Skin epidermis (tissue), 12 donors: Measurements from ENCODE around the gene RCOR3.
"Not testable (repeated sequence)": the region's sequence is repeated elsewhere in the genome, so short reads cannot be mapped to it uniquely, and the experiment has no call there.

Experiments used
- H3K27ac ChIP-seq, 21 experiments: fragments of 200-600 bp; sonication (generic) in 11 of 21; one replicate each; pipeline ENCODE4 v1.5.0; 2020; ENCODE audit warnings: mild to moderate bottlenecking in 3 of 21, inconsistent platforms in 2 of 21, moderate library complexity in 2 of 21
- H3K4me3 ChIP-seq, 7 experiments: fragments of 200-600 bp; sonication (generic) in 2 of 7; one replicate each; pipeline ENCODE4 v1.5.0; 2020; ENCODE audit warnings: inconsistent platforms in 2 of 7, mild to moderate bottlenecking in 2 of 7, moderate library complexity in 1 of 7

RCOR3 gene

DNA sequence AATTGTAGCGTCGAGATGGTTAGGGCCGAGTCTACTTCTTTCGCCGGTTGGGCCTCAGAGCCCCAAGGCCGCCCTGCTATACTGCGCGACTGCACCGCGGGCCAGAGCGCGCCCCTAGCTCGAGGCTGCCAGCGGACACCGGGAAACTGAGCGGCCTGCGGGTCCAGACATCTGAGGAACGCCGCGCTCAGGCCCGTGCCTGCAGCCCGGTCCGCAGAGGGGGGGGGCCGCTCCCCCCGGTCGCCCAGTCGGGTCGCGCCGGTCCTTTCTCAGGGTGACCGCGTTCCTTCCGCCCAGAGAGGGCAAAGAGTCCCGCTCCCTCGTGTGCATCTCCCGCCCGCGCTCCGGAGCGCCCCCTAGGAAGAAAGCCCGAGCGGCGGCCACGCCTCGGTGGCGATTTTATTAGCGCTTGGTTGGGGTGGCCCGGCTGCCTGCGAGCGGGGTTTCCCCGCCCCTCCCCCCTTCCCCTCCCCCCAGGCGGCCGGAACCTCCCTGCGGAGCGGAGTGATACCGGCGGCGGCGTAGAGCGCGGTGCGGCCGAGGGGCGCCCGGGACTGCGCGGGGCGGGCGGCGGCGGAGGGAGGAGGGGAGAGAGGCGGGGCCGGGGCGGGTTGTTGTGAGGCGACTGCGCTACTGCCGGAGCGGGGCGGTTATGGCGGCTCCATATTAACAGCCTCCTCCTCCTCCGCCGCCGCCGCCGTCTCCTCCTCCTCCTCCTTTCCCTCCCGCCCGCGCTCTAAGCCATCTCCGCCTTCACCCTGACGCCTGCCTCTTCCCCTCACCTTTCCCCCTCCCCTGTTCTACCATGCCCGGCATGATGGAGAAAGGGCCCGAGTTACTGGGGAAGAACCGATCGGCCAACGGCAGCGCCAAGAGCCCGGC is at the start of gene RCOR3:
Gene RCOR3 (plus strand): TSS at position 611 of the 882 bp plus-strand sequence. CDS start 195 bp downstream, at position 806.
- Histone ChIP-seq H3K27ac (peak within 1 kb of the TSS; percentile 92 to 100 (median 97)), H3K4me3 (peak within 1 kb of the TSS; percentile 38 to 89 (median 78))

DNA sequence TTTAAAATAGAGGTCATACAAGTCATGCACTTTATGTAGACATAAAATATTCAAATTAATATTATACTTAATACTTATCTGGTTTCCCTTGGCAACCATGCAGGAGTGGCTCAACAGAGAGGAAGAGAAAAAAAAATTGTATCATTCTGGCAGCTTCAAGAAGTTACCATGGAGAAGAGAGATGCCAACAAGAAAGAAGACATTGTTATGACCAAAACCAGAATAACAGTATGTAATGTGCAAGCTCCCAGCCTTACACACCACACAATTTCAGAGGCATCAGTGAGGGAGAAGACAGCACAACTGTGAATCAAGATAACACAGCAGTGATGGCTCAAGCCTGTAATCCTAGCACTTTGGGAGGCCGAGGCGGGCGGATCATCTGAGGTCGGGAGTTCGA is 49.1 kb upstream of the RCOR3 start:
- no peak overlapping the region for H3K27ac ChIP-seq
- no peak overlapping the region for H3K4me3 ChIP-seq

DNA sequence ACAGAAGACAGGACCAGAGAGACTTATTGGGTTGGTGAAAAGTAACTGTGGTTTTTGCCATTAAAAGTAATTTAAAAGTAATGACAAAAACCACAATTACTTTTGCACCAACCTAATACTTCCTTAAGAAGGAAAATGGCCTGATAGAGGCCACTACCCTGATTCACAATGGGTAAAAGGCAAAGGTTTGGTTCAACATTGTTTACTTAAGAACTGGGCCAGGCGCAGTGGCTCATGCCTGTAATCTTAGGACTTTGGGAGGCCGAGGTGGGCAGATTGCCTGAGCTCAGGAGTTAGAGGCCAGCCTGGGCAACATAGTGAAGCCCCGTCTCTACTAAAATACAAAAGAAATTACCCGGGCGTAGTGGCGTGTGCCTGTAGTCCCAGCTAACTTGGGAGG is 48.2 kb upstream of the RCOR3 start:
- Histone ChIP-seq H3K4me3 (no peak overlapping the region), H3K27ac (no peak overlapping the region)

DNA sequence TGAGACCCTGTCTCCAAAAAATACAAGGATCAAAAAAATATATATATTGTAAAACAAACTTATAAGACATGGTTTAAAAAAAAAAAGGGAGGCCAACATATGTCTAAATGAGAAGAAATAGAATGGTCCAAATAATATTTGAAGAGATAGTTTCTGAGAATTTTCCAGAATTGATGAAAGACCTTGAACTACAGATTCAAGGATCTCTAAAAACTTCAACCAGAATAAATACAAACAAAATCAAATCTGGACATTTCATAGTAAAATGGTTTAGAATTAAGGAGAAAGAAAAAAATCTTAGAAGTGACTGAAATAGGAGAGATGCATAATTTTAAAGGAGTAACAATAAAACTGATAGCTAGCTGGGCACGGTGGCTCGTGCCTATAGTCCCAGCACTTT is 45.5 kb upstream of the RCOR3 start:
- no peak overlapping the region for H3K4me3 ChIP-seq
- no peak overlapping the region for H3K27ac ChIP-seq

DNA sequence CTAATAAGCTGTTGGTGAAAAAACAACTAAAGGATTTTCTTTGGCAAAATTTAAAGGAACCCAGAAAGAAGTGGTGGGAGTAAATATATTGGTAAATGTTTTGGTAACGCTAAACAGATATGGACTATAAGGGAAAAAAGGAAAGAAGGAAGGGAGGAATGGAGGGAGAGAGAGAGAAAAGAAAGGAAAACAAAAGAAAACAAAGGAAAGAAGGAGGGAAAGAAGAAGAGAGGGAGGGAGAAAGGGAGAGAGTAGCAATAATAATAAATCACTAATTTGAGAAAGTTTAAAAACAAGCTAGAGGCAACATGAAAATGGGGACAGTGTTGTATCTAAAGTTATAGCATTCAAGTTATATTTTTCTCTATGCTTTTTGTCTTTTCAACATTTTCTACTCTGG is 43.6 kb upstream of the RCOR3 start:
- no peak overlapping the region for H3K27ac ChIP-seq
- H3K4me3 ChIP-seq, result no peak overlapping the region

DNA sequence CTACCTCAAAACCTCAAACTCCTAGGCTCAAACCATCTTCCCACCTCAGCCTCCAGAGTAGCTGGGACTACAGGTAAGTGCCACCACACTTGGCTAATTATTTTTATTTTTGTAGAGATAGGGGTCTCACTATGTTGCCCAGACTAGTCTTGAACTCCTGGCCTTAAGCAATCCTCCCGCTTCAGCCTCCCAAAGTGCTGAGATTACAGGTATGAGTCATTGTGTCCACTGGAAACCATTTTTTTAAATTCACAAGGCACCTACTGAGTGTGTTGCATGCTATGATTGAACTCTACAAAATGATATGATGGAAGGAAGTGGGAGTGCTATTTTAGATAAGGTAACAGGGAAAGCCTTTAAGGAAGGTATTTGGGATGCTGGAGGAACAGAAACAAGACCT is 41.8 kb upstream of the RCOR3 start:
- H3K27ac ChIP-seq, result no peak overlapping the region
- H3K4me3 ChIP-seq, result no peak overlapping the region

DNA sequence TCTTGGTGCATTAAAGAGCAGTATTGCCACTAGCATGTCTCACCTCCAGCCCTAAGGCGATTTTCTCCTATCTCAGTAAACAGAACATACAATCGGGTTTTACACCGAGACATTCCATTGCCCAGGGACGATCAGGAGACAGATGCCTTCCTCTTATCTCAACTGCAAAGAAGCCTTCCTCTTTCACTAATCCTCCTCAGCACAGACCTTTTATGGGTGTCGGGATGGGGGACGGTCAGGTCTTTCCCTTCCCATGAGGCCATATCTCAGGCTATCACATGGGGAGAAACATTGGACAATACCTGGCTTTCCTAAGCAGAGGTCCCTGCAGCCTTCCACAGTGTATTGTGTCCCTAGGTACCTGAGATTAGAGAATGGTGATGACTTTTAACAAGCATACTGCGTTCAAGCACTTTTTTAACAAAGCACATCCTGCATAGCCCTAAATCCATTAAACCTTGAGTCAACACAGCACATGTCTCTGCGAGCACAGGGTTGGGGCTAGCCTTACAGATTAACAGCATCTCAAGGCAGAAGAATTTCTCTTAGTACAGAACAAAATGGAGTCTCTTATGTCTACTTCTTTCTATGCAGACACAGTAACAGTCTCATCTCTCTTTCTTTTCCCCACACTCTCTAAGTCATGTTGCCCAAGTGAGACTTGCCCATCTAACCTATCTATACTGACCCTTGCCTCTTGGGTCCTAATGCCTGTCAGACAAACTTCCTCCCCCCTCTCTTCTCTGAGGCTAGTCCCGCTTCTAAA is 36.5 kb upstream of the RCOR3 start:
- H3K4me3 ChIP-seq, H3K27ac ChIP-seq: not testable (repeated sequence)

DNA sequence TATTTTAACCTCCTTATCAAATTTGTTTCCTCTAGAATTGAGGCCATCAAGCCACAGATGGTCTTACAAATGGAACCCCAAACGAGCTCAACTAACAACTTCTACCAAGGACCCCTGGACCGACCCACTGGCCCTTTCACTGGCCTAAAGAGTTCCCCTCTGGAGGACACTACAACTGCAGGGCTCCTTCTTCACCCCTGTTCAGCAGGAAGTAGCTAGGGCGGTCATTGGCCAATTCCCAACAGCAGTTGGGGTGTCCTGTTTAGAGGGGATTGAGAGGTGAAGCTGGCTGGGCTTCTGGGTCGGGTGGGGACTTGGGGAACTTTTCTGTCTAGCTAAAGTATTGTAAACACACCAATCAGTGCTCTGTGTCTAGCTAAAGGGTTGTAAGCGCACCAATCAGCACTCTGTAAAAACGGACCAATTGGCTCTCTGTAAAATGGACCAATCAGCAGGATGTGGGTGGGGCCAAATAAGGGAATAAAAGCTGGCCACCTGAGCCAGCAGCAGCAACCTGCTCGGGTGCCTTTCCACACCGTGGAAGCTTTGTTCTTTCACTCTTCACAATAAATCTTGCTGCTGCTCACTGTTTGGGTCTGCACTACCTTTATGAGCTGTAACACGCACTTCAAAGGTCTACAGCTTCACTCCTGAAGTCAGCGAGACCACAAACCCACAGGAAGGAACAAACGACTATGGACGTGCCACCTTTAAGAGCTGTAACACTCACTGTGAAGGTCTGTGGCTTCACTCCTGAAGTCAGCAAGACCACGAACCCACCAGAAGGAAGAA is 30.4 kb upstream of the RCOR3 start:
- H3K27ac ChIP-seq, result peak overlapping the region in 1 of 21 experiments; percentile 44
- not testable (repeated sequence) for H3K4me3 ChIP-seq

DNA sequence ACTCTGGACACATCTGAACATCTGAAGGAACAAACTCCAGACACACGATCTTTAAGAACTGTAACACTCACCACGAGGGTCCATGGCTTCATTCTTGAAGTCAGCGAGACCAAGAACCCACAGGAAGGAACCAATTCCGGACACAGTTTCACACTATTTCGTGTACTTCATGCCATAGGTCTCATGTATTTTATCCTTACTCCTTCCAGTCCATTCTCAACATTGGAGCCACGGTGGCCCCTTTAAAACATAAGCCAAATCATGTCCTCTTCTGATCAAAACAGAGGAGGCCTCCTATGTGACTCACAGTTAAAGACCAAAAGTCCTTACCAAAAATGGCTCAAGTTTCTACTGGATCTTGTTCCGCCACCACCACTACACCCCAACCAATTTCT is 29.8 kb upstream of the RCOR3 start:
- Histone ChIP-seq H3K27ac (no peak overlapping the region), H3K4me3 (no peak overlapping the region)

DNA sequence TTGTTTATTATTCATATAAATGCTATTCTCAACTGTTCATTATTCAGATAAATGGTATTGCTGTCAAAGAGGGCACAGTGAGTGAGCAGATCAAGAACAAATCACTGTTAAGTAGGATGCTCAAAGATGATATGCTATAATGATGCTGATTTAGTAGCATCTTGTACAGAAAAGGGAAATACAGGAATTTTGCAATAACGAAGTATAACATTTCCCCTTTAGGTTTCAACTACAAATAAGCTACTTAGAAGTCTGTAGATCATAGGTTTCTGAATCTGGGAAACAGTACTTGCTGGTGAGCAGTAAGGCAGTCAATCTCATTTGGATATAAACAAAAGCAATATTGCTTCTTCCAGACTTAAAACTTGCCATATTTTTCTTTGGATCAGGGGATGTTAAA is 27.3 kb upstream of the RCOR3 start:
- Histone ChIP-seq H3K27ac (no peak overlapping the region), H3K4me3 (no peak overlapping the region)

DNA sequence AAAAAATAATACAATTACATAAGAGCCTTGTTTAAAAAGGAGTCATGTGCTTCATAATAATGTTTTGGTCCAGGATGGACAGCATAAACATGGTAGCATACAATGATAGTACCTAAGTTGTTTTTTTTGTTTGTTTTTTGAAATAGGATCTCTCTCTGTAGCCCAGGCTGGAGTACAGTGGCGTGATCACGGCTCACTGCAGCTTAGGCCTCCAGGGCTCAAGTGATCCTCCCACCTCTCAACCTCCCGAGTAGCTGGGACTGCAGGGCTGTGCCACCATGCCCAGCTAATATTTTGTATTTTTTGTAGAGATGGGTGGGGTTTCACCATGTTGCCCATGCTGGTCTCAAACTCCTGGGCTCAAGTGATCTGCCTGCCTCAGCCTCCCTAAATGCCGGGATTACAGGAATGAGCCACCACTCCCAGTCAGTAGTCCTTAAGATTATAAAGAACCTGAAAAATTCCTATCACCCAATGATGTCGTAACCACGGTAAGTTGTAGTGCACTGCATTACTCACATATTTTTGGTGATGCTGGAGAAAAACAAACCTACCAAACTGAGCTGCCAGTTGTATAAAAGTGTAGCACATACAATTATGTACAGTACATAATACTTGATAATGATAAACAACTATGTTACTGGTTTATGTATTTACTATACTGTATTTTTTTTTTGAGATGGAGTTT is 22.4 kb upstream of the RCOR3 start:
- no peak overlapping the region for H3K4me3 ChIP-seq
- H3K27ac ChIP-seq, result no peak overlapping the region

DNA sequence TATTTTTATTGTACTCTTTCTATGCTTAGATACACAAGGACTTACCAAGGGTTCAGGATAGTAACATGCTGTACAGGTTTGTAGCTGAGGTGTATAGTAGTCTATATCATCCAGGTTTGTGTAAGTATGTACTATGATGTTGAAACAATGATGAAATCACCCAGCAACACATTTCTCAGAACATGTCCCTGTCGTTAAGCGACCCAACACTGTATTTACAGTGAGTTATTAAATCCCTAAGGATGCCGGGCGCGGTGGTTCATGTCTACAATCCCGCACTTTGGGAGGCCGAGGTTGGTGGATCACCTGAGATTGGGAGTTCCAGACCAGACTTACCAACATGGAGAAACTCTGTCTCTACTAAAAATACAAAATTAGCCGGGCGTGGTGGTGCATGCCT is 21.6 kb upstream of the RCOR3 start:
- H3K4me3 ChIP-seq, result no peak overlapping the region
- H3K27ac ChIP-seq, result no peak overlapping the region

DNA sequence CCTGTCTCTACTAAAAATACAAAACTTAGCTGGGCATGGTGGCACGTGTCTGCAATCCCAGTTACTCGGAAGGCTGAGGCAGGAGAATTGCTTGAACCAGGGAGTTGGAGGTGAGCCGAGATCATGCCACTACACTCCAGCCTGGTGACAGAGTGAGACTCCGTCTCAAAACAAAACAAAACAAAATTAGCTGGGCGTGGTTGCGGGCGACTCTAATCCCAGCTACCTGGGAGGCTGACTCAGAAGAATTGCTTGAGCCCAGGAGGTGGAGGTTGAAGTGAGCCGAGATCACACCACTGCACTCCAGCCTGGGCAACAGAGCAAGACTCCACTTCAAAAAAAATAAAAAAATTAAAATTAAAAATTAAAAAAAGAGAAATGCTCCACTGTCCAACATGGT is 18.6 kb upstream of the RCOR3 start:
- not testable (repeated sequence) for H3K4me3 ChIP-seq, H3K27ac ChIP-seq

DNA sequence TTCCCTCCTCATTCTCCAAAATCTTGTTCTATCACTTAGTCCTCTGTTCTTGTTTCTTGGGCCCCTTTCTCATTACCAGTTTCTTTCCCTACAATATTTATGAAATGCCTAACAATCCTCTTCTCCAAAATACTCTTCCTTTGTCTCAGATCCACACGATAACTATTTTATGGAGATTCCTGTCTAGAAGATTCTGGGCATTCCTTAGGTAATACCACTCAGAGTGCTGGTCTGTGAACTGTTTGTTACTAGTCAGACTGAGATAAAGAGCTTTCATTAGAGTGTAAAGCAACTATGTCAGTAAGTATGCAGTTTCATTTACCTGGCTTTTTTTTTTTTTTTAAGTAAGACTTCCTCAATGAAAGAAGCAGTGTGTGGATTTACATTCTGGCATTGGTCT is 18.1 kb upstream of the RCOR3 start:
- no peak overlapping the region for H3K4me3 ChIP-seq
- H3K27ac ChIP-seq, result no peak overlapping the region

DNA sequence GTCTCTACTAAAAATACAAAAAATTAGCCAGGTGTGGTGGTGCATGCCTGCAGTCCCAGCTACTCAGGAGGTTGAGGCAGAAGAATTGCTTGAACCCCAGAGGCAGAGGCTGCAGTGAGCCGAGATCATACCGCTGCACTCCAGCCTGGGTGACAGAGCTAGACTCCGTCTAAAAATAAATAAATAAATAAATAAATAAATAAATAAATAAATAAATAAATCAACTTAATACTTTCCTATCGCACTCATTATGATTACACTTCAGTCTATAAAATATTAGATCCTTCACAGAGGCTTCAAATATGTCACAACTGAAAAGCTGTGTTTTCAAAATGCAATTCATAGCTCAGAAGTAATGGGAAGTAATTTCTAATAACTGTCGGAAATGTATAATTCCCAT is 15.5 kb upstream of the RCOR3 start:
- H3K4me3 ChIP-seq, H3K27ac ChIP-seq: not testable (repeated sequence)

DNA sequence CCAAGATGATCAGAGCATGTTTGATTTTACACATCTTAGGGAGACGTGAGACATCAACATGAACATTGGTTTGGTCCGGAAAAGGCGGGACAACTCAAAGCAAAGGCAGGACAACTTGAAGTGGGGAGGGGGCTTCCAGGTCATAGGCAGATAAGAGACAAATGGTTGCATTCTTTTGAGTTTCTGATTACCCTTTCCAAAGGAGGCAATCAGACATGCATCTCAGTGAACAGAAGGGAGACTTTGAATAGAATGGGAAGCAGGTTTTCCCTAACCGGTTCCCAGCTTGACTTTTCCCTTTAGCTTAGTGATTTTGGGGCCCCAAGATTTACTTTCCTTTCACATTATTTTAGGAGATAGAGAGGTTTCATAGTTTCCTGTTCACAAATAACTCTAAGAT is 12.6 kb upstream of the RCOR3 start:
- not testable (repeated sequence) for H3K4me3 ChIP-seq, H3K27ac ChIP-seq

DNA sequence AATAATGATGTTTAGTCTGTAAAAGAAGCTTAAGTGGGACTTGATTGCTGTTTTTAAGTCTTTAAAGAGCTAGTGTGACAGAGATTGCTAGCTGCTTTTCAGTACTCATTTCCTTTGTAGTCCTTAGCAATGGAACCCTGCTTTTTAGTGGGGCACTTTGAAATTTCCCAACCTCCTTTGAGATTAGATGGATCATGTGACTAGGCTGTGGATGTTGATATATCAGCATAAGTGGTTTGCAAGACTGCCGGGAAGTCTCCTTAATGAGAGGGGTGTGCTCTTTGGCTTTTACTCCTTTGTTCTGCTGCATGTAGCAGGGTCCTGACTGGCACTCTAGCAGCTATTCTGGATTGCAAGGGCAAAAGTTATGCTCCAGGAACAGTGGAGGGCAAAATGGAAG is 11.2 kb upstream of the RCOR3 start:
- Histone ChIP-seq H3K4me3 (no peak overlapping the region), H3K27ac (no peak overlapping the region)

DNA sequence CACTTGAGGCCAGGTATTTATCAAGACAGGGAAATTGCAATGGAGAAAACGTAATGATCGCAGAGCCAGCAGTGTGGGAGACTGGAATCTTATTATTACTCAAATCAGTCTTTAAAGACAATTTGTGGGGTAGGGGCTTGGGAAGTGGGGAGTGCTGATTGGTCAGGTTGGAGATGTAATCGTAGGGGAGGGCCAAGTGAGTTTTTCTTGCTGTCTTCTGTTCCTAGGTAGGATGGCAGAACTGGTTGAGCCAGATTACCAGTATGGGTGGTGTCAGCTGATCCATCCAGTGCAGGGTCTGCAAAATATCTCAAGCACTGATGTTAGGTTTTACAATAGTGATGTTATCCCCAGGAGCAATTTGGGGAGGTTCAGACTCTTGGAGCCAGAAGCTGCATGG is 9.6 kb upstream of the RCOR3 start:
- H3K4me3 ChIP-seq, H3K27ac ChIP-seq: not testable (repeated sequence)

DNA sequence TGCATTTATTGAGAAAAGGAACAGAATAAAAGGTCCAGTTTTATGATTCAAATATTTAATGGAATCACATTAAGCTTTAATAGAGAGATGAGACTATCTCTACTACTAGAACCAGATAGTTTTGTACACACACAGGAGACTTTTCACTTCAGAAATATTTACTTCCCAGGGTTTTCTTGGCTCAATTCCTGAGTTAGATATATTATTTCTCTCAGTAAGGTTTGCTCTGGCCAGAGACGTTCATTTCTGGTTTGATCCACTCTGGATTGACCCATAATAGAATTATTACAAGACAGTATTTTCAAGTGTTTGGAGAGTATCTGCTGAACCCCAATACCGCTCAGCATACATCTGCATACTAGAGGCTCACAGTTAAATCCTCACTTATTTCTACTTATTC is 1.3 kb upstream of the RCOR3 start:
- H3K4me3 ChIP-seq, result peak overlapping the region; percentile 38 to 89 (median 78)
- peak overlapping the region in 20 of 21 experiments; percentile 92 to 100 (median 97) for H3K27ac ChIP-seq

DNA sequence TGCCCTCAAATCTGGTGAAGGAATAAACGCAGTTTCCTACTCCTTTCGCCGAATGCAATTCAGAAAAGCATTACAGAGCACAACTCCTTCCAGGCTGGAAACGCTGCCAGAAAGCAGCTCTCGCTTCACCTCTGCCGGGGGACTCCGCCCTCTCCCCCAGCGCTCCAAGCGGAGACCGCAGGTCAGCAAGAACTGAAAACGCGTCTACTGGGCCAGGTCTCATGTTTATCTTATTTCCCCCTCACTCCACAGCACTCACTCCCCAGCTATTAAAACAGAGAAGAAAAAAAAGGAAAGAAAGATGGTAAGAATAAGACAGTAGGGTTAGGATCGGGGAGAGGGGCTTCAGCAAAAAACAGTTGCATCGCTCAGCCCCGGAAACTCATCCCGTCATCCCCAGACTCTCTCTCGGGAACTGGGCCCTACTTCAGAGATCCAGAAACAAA is 833 bp upstream of the RCOR3 start:
- H3K27ac ChIP-seq, result peak overlapping the region; percentile 92 to 100 (median 97)
- H3K4me3 ChIP-seq, result peak overlapping the region; percentile 38 to 89 (median 78)
